ENCODE measurements around the gene KIF3B. TPM values are rescaled to one million over a fixed set of nuclear protein-coding genes. Genes with fewer than 3 reads are reported as not detected.

KIF3B gene
- total RNA-seq, 4 donors from 2014 or later = 26.6 to 46.5 (median 37.5) TPM

GRCh38 chr20:32278199-32278643 lies 770 bp downstream of the KIF3B start:
- intact Hi-C loops (cut with DNase I; ENCODE audit: low total_unique reads) = no loop called here
- Histone ChIP-seq H3K4me1 (peaks cover 4 to 16% (median 10%) of the 10 kb centered on the region in 4 donors), H3K36me3 (no peaks in the 10 kb centered on the region), H3K27ac (peak overlapping the region; percentile 80 to 85 (median 84)), H3K4me3 (peak overlapping the region; percentile 83 to 99 (median 92)), H3K9me3 (no peaks in the 10 kb centered on the region), H3K27me3 (no peaks in the 10 kb centered on the region)
- TF ChIP-seq EP300 (IDR thresholded peaks at IDR 0.05; ENCODE audit: low read depth) (no peak), POLR2AphosphoS5 (IDR thresholded peaks at IDR 0.05) (no peak), POLR2A (IDR thresholded peaks at IDR 0.05) (no peak), CTCF (IDR thresholded peaks at IDR 0.05) (no peak)
- WGBS, 2 donors (ENCODE audit: low coverage in 1 of 2) = 38 to 60% methylated on average over 2 to 4 of the region's 4 CpGs
- no peak for DNase-seq
- in situ Hi-C loops (cut with MboI; ENCODE audit: low pct_ligation_motif_present in 1 of 4, low pct_unique_long_range_greater_than_20kb in 1 of 4, low sequenced_read_pairs in 3 of 4) = no loop called here

- intact Hi-C loops (cut with DNase I; ENCODE audit: low total_unique reads) (no loop called here), in situ Hi-C loops (cut with MboI; ENCODE audit: low pct_ligation_motif_present in 1 of 4, low pct_unique_long_range_greater_than_20kb in 1 of 4, low sequenced_read_pairs in 3 of 4) (no loop called here)
- no peak overlapping the region for H3K27ac ChIP-seq
- H3K36me3 ChIP-seq = no peaks in the 10 kb centered on the region
- no peak for TF ChIP-seq POLR2A (IDR thresholded peaks at IDR 0.05)
- TF ChIP-seq CTCF (IDR thresholded peaks at IDR 0.05) = no peak
- TF ChIP-seq EP300 (IDR thresholded peaks at IDR 0.05; ENCODE audit: low read depth) = no peak
- TF ChIP-seq POLR2AphosphoS5 (IDR thresholded peaks at IDR 0.05) = no peak
- no peaks in the 10 kb centered on the region for H3K27me3 ChIP-seq
- 82 to 84% methylated on average over 4 of the region's 4 CpGs for WGBS, 2 donors (ENCODE audit: low coverage in 1 of 2)
- no peaks in the 10 kb centered on the region for H3K9me3 ChIP-seq
- H3K4me3 ChIP-seq = no peak overlapping the region
- no peak for DNase-seq
- peaks cover 5 to 31% (median 23%) of the 10 kb centered on the region in 4 donors for H3K4me1 ChIP-seq
Measured at GRCh38 chr20:32281711-32282110, 4.3 kb downstream of the KIF3B start.

GRCh38 chr20:32282461-32282860 lies 5.0 kb downstream of the KIF3B start:
- Histone ChIP-seq H3K27ac (no peak overlapping the region), H3K9me3 (no peaks in the 10 kb centered on the region), H3K36me3 (no peaks in the 10 kb centered on the region), H3K27me3 (no peaks in the 10 kb centered on the region), H3K4me1 (peaks cover 5 to 29% (median 19%) of the 10 kb centered on the region in 4 donors), H3K4me3 (no peak overlapping the region)
- no peak for DNase-seq
- in situ Hi-C loops (cut with MboI; ENCODE audit: low pct_ligation_motif_present in 1 of 4, low pct_unique_long_range_greater_than_20kb in 1 of 4, low sequenced_read_pairs in 3 of 4) (no loop called here), intact Hi-C loops (cut with DNase I; ENCODE audit: low total_unique reads) (no loop called here)
- WGBS, 2 donors (ENCODE audit: low coverage in 1 of 2) = 58% methylated on average over 4 of the region's 4 CpGs; no CpG with 5 or more reads in 1 of the 2 donors
- TF ChIP-seq POLR2AphosphoS5 (IDR thresholded peaks at IDR 0.05) (no peak), POLR2A (IDR thresholded peaks at IDR 0.05) (no peak), CTCF (IDR thresholded peaks at IDR 0.05) (no peak)

GRCh38 chr20:32285082-32285620 lies 7.7 kb downstream of the KIF3B start:
- TF ChIP-seq POLR2A (IDR thresholded peaks at IDR 0.05) (no peak), EP300 (IDR thresholded peaks at IDR 0.05; ENCODE audit: low read depth) (no peak), CTCF (IDR thresholded peaks at IDR 0.05) (no peak), POLR2AphosphoS5 (IDR thresholded peaks at IDR 0.05) (no peak)
- Histone ChIP-seq H3K27ac (peak overlapping the region; percentile 53 to 72 (median 63)), H3K27me3 (no peaks in the 10 kb centered on the region), H3K9me3 (no peaks in the 10 kb centered on the region), H3K36me3 (no peaks in the 10 kb centered on the region), H3K4me3 (no peak overlapping the region), H3K4me1 (peaks cover 0 to 34% (median 22%) of the 10 kb centered on the region in 4 donors)
- intact Hi-C loops (cut with DNase I; ENCODE audit: low total_unique reads) = no loop called here
- in situ Hi-C loops (cut with MboI; ENCODE audit: low pct_ligation_motif_present in 1 of 4, low pct_unique_long_range_greater_than_20kb in 1 of 4, low sequenced_read_pairs in 3 of 4) = no loop called here
- no peak for DNase-seq
- WGBS, 2 donors (ENCODE audit: low coverage in 1 of 2) = 57 to 65% methylated on average over 2 to 3 of the region's 3 CpGs
